Naive thymus-derived CD4-positive, alpha-beta T cell (primary cell): ENCODE results near the gene SRRM2. TPM values are rescaled to one million over a fixed set of nuclear protein-coding genes. Genes with fewer than 3 reads are reported as not detected.

Source experiments
- ATAC-seq: fragments of 150-1000 bp; cut with Tn5 transposase; 2 replicates; pipeline ENCODE4 v1.10.0; 2021; ENCODE audit warnings: mild to moderate bottlenecking, moderate library complexity
- CTCF ChIA-PET: fragments of 350-600 bp; sonication (Branson Sonifier 250); formaldehyde crosslinking; loops from one replicate; lab custom pipeline; 2021; ENCODE audit warnings: antibody characterized with exemption; lab: Charles Lee
- POLR2A ChIA-PET: fragments of 350-600 bp; sonication (Branson Sonifier 250); formaldehyde crosslinking; loops from one replicate; lab custom pipeline; 2021; ENCODE audit warnings: antibody characterized with exemption, inconsistent platforms; lab: Charles Lee
- DNase-seq, 9 donors: peaks; one replicate each; pipeline versions ENCODE4 v3.0.0 to v3.0.0-alpha.2; 2020 to 2022; ENCODE audit warnings: mixed read lengths in 1 of 9
- H3K27ac ChIP-seq: one replicate; pipeline ENCODE4 v1.7.0; 2013; ENCODE audit warnings: mild to moderate bottlenecking, low read depth, low read length, moderate library complexity
- H3K27me3 ChIP-seq, 2 donors: one replicate each; pipeline ENCODE4 v1.7.0; 2013; ENCODE audit warnings: low read length in 2 of 2, mild to moderate bottlenecking in 2 of 2, moderate library complexity in 2 of 2; ENCODE audit not compliant: control insufficient read depth in 2 of 2, insufficient read depth in 2 of 2
- H3K36me3 ChIP-seq, 3 experiments: 1 replicate in 2 of 3; 2 replicates in 1 of 3; pipeline ENCODE4 v1.7.0; 2013; ENCODE audit warnings: low read length in 3 of 3, mild to moderate bottlenecking in 3 of 3, moderate library complexity in 1 of 3; ENCODE audit not compliant: insufficient read depth in 3 of 3, control insufficient read depth in 2 of 3
- H3K4me1 ChIP-seq, 2 donors: one replicate each; pipeline ENCODE4 v1.7.0; 2013; ENCODE audit warnings: low read length in 2 of 2, mild to moderate bottlenecking in 2 of 2, moderate library complexity in 1 of 2; ENCODE audit not compliant: control insufficient read depth in 2 of 2, insufficient read depth in 2 of 2
- H3K4me3 ChIP-seq: 2 replicates; pipeline ENCODE4 v1.7.0; 2013; ENCODE audit warnings: mild to moderate bottlenecking, low read length
- H3K9me3 ChIP-seq, 3 experiments: 1 replicate in 2 of 3; 2 replicates in 1 of 3; pipeline ENCODE4 v1.7.0; 2013; ENCODE audit warnings: low read length in 3 of 3; ENCODE audit not compliant: control insufficient read depth in 2 of 3
- H3K27ac Mint-ChIP-seq, 9 donors: one replicate each; pipeline ENCODE4 v1.8.0; 2020 to 2022; ENCODE audit warnings: mixed read lengths in 9 of 9, mild to moderate bottlenecking in 8 of 9, moderate library complexity in 5 of 9, inconsistent platforms in 2 of 9
- H3K27me3 Mint-ChIP-seq, 5 donors: one replicate each; pipeline ENCODE4 v1.8.0; 2021 to 2022; ENCODE audit warnings: mixed read lengths in 5 of 5, mild to moderate bottlenecking in 1 of 5
- H3K36me3 Mint-ChIP-seq, 5 donors: one replicate each; pipeline ENCODE4 v1.8.0; 2020 to 2022; ENCODE audit warnings: mixed read lengths in 5 of 5, mild to moderate bottlenecking in 3 of 5, inconsistent platforms in 1 of 5
- H3K4me1 Mint-ChIP-seq, 7 donors: one replicate each; pipeline ENCODE4 v1.8.0; 2020 to 2022; ENCODE audit warnings: mixed read lengths in 7 of 7, mild to moderate bottlenecking in 3 of 7, inconsistent platforms in 1 of 7
- H3K4me3 Mint-ChIP-seq, 10 donors: one replicate each; pipeline ENCODE4 v1.8.0; 2020 to 2022; ENCODE audit warnings: mild to moderate bottlenecking in 10 of 10, mixed read lengths in 10 of 10, moderate library complexity in 6 of 10, inconsistent platforms in 2 of 10
- H3K9me3 Mint-ChIP-seq, 11 donors: one replicate each; pipeline ENCODE4 v1.8.0; 2020 to 2022; ENCODE audit warnings: mixed read lengths in 11 of 11, mild to moderate bottlenecking in 4 of 11, inconsistent platforms in 1 of 11, moderate library complexity in 1 of 11
- intact Hi-C, 2 donors: fragments of 100-400 bp; cut with micrococcal nuclease; formaldehyde crosslinking; loops; one replicate each; pipeline ENCODE4 v1.15.1; 2023
- polyA plus RNA-seq, 2 donors: library from polyadenylated mRNA; unstranded; fragments of 300-500 nt; fragmentation: Illumina TruSeq; gene quantifications; one replicate each; pipeline ENCODE4 v1.2.3, GENCODE V29; 2021
- total RNA-seq, 6 experiments: library from RNA in 5 of 6; stranded (reverse) in 5 of 6; gene quantifications; 1 replicate in 5 of 6; 2 replicates in 1 of 6; pipeline ENCODE4 v1.2.3 and lab custom pipeline; 2021 to 2026

The SRRM2 gene
- total and polyA plus RNA-seq, 7 experiments from 2014 or later, result 52.1 to 1,259 (median 1,016) TPM

- Histone ChIP-seq H3K4me3 (no peak overlapping the region), H3K27ac (no peak overlapping the region), H3K36me3 (no peaks in the 10 kb centered on the region), H3K9me3 (peaks cover 0 to 6% (median 0%) of the 10 kb centered on the region in 3 experiments), H3K27me3 (no peaks in the 10 kb centered on the region), H3K4me1 (no peaks in the 10 kb centered on the region)
- ATAC-seq (no peak), DNase-seq (no peak)
- Mint-ChIP-seq H3K9me3 (peaks cover 0 to 15% (median 6%) of the 10 kb centered on the region in 11 donors), H3K36me3 (peaks cover 0 to 5% (median 0%) of the 10 kb centered on the region in 5 donors), H3K4me1 (peaks cover 0 to 1% (median 0%) of the 10 kb centered on the region in 7 donors), H3K4me3 (no peak overlapping the region), H3K27me3 (peaks cover 7 to 32% (median 17%) of the 10 kb centered on the region in 5 donors), H3K27ac (no peak overlapping the region)
- intact Hi-C loops, result no loop called here
- ChIA-PET CTCF (no interaction called here), POLR2A (no interaction called here)
These were observed 56.8 kb downstream of the SRRM2 start for GRCh38 chr16:2809149-2809760.

GRCh38 chr16:2810651-2811050 lies 58.2 kb downstream of the SRRM2 start:
- CTCF ChIA-PET, result no interaction called here
- H3K9me3 Mint-ChIP-seq, result peaks cover 0 to 11% (median 4%) of the 10 kb centered on the region in 11 donors
- no peaks in the 10 kb centered on the region for H3K27me3 ChIP-seq
- H3K27me3 Mint-ChIP-seq, result peaks cover 7 to 28% (median 11%) of the 10 kb centered on the region in 5 donors
- no peak overlapping the region for H3K27ac Mint-ChIP-seq
- intact Hi-C loops, result no loop called here
- DNase-seq (no peak), ATAC-seq (no peak)
- no peaks in the 10 kb centered on the region for H3K4me1 ChIP-seq
- H3K27ac ChIP-seq, result no peak overlapping the region
- peaks cover 0 to 1% (median 0%) of the 10 kb centered on the region in 7 donors for H3K4me1 Mint-ChIP-seq
- no peak overlapping the region for H3K4me3 ChIP-seq
- no peaks in the 10 kb centered on the region for H3K9me3 ChIP-seq
- H3K36me3 ChIP-seq, result no peaks in the 10 kb centered on the region
- H3K36me3 Mint-ChIP-seq, result peaks cover 0 to 5% (median 0%) of the 10 kb centered on the region in 5 donors
- H3K4me3 Mint-ChIP-seq, result no peak overlapping the region
- POLR2A ChIA-PET, result no interaction called here

- ChIA-PET CTCF (no interaction called here), POLR2A (no interaction called here)
- Histone ChIP-seq H3K4me1 (no peaks in the 10 kb centered on the region), H3K9me3 (no peaks in the 10 kb centered on the region), H3K27ac (no peak overlapping the region), H3K27me3 (no peaks in the 10 kb centered on the region), H3K4me3 (no peak overlapping the region), H3K36me3 (no peaks in the 10 kb centered on the region)
- intact Hi-C loops, result no loop called here
- ATAC-seq (no peak), DNase-seq (no peak)
- peaks cover 0 to 11% (median 4%) of the 10 kb centered on the region in 11 donors for H3K9me3 Mint-ChIP-seq
- H3K27ac Mint-ChIP-seq, result no peak overlapping the region
- no peak overlapping the region for H3K4me3 Mint-ChIP-seq
- H3K36me3 Mint-ChIP-seq, result peaks cover 0 to 5% (median 0%) of the 10 kb centered on the region in 5 donors
- H3K27me3 Mint-ChIP-seq, result peaks cover 7 to 25% (median 11%) of the 10 kb centered on the region in 5 donors
- H3K4me1 Mint-ChIP-seq, result peaks cover 0 to 1% (median 0%) of the 10 kb centered on the region in 7 donors
These were observed 59.4 kb downstream of the SRRM2 start for GRCh38 chr16:2811703-2812471.

GRCh38 chr16:2813771-2814221 lies 61.4 kb downstream of the SRRM2 start:
- H3K9me3 ChIP-seq, result no peaks in the 10 kb centered on the region
- DNase-seq (no peak), ATAC-seq (no peak)
- Mint-ChIP-seq H3K4me1 (peaks cover 0 to 1% (median 0%) of the 10 kb centered on the region in 7 donors), H3K27me3 (peaks cover 0 to 19% (median 9%) of the 10 kb centered on the region in 5 donors), H3K9me3 (peaks cover 0 to 9% (median 3%) of the 10 kb centered on the region in 11 donors), H3K27ac (no peak overlapping the region), H3K4me3 (no peak overlapping the region), H3K36me3 (peaks cover 0 to 3% (median 0%) of the 10 kb centered on the region in 5 donors)
- intact Hi-C loops, result no loop called here
- no peaks in the 10 kb centered on the region for H3K4me1 ChIP-seq
- CTCF ChIA-PET, result interaction anchor here (0.7 kb wide), 1 partner anchor 525 kb away, joined by 3 read pairs; no protein-coding TSS in a partner anchor
- no peaks in the 10 kb centered on the region for H3K27me3 ChIP-seq
- H3K36me3 ChIP-seq, result no peaks in the 10 kb centered on the region
- no peak overlapping the region for H3K27ac ChIP-seq
- H3K4me3 ChIP-seq, result no peak overlapping the region
- POLR2A ChIA-PET, result no interaction called here

GRCh38 chr16:2814551-2815298 lies 62.3 kb downstream of the SRRM2 start:
- H3K4me1 ChIP-seq, result no peaks in the 10 kb centered on the region
- H3K27ac Mint-ChIP-seq, result no peak overlapping the region
- ChIA-PET CTCF (no interaction called here), POLR2A (no interaction called here)
- H3K36me3 ChIP-seq, result no peaks in the 10 kb centered on the region
- no peak for ATAC-seq
- peaks cover 0 to 2% (median 0%) of the 10 kb centered on the region in 11 donors for H3K9me3 Mint-ChIP-seq
- H3K4me1 Mint-ChIP-seq, result peaks cover 0 to 1% (median 0%) of the 10 kb centered on the region in 7 donors
- DNase-seq, result no peak
- intact Hi-C loops, result no loop called here
- H3K36me3 Mint-ChIP-seq, result no peaks in the 10 kb centered on the region
- H3K27ac ChIP-seq, result no peak overlapping the region
- H3K27me3 ChIP-seq, result no peaks in the 10 kb centered on the region
- no peaks in the 10 kb centered on the region for H3K9me3 ChIP-seq
- peaks cover 0 to 12% (median 0%) of the 10 kb centered on the region in 5 donors for H3K27me3 Mint-ChIP-seq
- no peak overlapping the region for H3K4me3 ChIP-seq
- no peak overlapping the region for H3K4me3 Mint-ChIP-seq

- Mint-ChIP-seq H3K4me3 (no peak overlapping the region), H3K27me3 (peaks cover 0 to 7% (median 0%) of the 10 kb centered on the region in 5 donors), H3K9me3 (no peaks in the 10 kb centered on the region), H3K36me3 (no peaks in the 10 kb centered on the region), H3K4me1 (peaks cover 0 to 1% (median 0%) of the 10 kb centered on the region in 7 donors), H3K27ac (no peak overlapping the region)
- Histone ChIP-seq H3K27me3 (no peaks in the 10 kb centered on the region), H3K36me3 (no peaks in the 10 kb centered on the region), H3K4me3 (no peak overlapping the region), H3K9me3 (no peaks in the 10 kb centered on the region), H3K4me1 (no peaks in the 10 kb centered on the region), H3K27ac (no peak overlapping the region)
- DNase-seq (no peak), ATAC-seq (no peak)
- intact Hi-C loops, result no loop called here
- ChIA-PET POLR2A (no interaction called here), CTCF (no interaction called here)
These were observed 62.9 kb downstream of the SRRM2 start for GRCh38 chr16:2815299-2815771.
